Activated CD8-positive, alpha-beta memory T cell treated with anti-CD3 and anti-CD28 coated beads for 36 hours (primary cell): ENCODE measurements around the gene EVC. TPM values are rescaled to one million over a fixed set of nuclear protein-coding genes. Genes with fewer than 3 reads are reported as not detected.

Experiments used
- CTCF ChIA-PET: fragments of 350-600 bp; sonication (Branson Sonifier 250); formaldehyde crosslinking; loops from one replicate; lab custom pipeline; 2021; ENCODE audit warnings: antibody characterized with exemption; lab: Charles Lee
- POLR2A ChIA-PET: fragments of 350-600 bp; sonication (Branson Sonifier 250); formaldehyde crosslinking; loops from one replicate; lab custom pipeline; 2021; ENCODE audit warnings: antibody characterized with exemption; lab: Charles Lee
- total RNA-seq, 2 experiments: library from RNA; stranded (reverse); gene quantifications; one replicate each; pipeline ENCODE4 v1.2.3, GENCODE V29; 2021

EVC gene
- total RNA-seq = 1 to 10 TPM; 1.2 to 1.9 TPM

DNA sequence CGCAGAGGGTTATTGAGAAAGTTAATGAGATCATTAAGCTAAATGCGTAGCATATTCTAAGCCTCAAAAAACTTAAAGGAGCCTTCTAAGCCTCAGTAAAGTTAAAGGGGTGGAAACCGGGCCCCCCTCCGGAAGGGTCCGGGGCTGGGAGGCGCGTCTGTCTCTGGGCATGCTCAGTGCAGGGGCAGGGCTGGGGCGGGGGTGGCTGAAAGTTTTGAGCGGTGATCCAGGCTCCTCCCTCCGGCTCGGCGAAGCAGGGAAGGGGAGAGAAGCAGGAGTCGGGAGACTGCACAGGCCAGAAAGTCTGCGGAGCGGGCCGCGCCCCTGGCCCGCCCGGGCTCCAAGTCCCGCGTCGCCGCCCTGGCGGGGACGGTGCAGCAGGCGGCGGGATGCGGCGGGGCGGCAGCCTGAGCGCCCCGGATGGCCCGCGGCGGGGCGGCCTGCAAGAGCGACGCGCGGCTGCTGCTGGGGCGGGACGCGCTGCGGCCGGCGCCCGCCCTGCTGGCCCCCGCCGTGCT is at the start of gene EVC:
Gene EVC, plus strand, starts transcription at position 241 of the 518 bp plus-strand sequence. Its CDS starts 180 bp downstream, at position 421.
- ChIA-PET POLR2A (no interaction called here), CTCF (no interaction called here)

GRCh38 chr4:5661237-5661636 is 49.8 kb upstream of the EVC start:
- ChIA-PET POLR2A (no interaction called here), CTCF (interaction anchor here (0.6 kb wide), 1 partner anchor 452 kb away, joined by 3 read pairs; no protein-coding TSS in a partner anchor)

DNA sequence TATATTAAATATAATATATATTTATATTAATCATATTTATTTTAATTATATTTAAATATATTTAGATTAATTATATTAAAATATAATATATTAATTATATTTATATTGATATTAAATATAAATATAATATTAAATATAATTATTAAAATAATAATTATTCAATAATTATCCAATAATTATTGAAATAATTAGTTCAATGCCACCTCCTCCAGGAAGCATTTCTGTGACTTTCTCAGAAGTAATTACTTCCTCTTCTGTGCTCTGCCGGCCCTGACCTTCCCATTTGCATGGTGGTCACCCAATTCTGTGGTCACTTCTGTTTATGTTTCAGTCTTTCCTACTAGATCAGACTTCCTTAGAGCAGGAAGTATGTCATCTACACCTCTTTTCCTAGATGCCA is 48.4 kb upstream of the EVC start:
- ChIA-PET POLR2A (no interaction called here), CTCF (no interaction called here)

- ChIA-PET CTCF (no interaction called here), POLR2A (no interaction called here)
These were observed 46.2 kb upstream of the EVC start for GRCh38 chr4:5664778-5665177.

DNA sequence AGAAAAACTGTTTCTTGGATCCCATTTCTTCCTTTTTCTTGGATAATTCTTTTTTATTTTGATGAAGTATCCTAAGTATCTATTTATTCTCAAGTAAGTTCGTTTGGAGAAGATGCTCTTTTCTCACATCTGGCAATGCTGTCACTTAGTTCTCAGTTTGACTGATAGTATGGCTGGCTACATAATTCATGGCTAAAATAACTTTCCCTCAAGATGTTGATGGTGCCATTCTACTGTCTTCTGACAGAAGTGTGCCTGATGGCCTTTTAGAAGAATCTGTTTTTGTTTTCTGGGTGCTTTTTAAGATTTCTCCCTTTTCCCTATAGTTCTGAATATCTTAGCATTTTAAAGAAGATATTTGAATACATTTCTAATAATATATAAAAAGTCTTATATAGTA is 44.3 kb upstream of the EVC start:
- CTCF ChIA-PET = no interaction called here
- POLR2A ChIA-PET = no interaction called here

- POLR2A ChIA-PET = no interaction called here
These were observed 34.2 kb upstream of the EVC start for GRCh38 chr4:5676763-5677162.

GRCh38 chr4:5678977-5679376 is 32.0 kb upstream of the EVC start:
- POLR2A ChIA-PET = no interaction called here
- CTCF ChIA-PET = no interaction called here

More at GRCh38 chr4:5676763-5677162, 34.2 kb upstream of the EVC start:
- CTCF ChIA-PET = no interaction called here

DNA sequence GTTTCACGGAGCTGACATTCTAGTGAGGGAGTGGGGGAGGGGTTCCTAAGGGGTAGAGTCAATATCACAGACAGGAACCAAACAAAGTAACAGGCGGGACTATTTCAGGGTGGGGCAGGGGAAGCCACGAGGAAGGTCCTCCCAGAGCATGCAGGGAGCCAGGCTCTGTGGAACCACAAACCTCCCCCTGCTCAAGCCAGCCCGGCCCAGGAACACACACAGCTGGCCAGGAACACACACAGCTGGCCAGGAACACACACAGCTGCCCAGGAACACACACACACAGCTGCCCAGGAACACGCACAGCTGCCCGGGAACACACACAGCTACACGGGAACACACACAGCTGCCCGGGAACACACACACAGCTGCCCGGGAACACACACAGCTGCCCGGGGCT is 27.4 kb upstream of the EVC start:
- CTCF ChIA-PET = no interaction called here
- POLR2A ChIA-PET = no interaction called here

DNA sequence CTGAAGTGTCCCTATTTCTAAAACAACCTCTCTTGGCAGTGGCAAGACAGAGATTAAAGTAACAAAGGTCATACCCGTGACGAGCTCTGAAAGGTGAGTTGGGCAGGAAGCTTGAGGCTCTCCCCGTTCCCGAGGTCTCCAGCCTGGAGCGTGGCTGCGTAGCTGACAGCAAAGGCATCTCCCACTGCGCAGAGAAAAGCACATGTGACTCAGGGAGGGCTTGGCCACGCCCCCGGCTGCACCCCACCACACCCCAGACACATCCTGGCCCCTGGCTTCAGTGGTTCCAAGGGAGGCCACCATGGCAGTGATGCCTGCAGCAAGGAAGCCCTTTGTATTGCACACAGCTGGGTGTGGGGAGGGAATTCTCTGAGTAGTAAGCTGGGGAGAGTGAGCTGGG is 25.7 kb upstream of the EVC start:
- CTCF ChIA-PET = no interaction called here
- POLR2A ChIA-PET = no interaction called here

DNA sequence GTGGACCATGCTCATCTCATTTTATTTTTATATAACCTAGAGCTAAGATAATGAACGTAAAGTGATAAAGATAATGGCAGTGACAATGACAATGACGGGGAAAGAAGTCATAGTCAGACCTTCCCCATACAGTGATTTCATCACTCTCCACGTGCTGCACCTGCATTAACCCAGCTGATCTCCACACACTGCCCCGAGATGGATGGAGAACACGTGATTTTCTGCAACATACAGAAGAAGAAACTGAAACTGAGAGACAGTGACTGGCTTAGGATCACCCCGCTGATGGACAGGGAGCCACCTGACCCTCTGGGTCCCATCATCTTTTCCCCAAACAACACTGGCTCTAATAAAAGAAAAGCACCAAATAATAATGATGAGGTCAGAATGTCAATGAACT is 24.7 kb upstream of the EVC start:
- CTCF ChIA-PET = no interaction called here
- POLR2A ChIA-PET = no interaction called here

DNA sequence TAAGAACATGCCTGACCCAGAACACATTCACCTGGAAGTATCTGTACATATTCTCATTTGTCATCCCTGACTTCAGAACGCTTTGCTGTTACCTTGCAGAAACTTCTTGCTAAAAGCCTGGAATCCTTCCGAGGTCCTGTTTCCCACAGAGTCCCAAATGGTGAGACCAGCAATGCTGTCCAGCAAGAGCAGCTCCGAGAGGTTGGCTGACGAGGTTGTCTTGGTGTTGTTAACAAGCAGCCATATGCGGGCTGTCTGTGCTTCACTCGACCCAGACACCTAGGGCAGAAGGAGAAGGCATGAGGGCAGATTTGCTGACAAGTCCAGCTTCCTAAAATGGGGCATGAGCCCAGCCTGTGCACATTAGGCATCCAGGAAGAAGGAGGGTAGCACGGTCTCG is 21.9 kb upstream of the EVC start:
- POLR2A ChIA-PET = no interaction called here

GRCh38 chr4:5691491-5692132 is 19.4 kb upstream of the EVC start:
- ChIA-PET CTCF (no interaction called here), POLR2A (no interaction called here)

More for the DNA sequence above, 21.9 kb upstream of the EVC start:
- CTCF ChIA-PET = no interaction called here

DNA sequence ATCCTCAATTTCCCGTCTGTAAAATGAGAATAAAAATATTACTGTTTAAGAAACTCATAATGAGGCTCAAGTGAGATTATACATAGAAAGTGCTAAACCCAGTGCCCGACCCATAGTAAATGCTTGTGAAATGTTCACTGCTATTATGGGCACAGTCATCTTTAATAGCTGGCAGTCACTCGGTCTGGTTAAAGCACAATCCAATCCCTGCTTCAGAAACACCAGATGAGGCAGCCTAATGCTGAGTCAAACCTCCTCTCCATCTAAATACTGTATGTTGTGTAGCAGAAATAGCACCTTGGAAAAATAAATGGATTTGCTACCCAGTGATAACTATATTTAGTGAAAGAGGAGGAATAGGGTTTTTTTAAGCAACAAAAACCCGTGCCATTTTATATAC is 17.1 kb upstream of the EVC start:
- ChIA-PET POLR2A (no interaction called here), CTCF (no interaction called here)

DNA sequence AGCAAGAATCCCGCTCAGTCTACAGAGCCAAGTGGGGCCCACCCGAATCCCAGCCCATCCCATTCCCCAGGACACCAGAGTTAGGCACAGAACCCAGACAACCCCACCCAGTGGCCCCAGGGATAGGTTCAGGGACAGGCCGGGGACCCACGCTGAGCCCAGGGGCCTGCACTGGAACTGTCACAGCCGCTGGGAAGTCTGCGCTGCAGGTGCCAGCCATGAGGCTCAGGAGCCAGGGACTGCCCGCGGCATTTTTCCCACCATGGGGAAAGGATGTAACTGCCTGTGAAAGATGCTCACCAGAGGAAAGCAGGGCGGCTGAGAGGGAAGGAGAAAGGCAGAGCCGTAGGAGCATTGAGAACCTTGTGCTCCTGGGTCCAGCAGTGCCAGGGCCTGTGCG is 14.7 kb upstream of the EVC start:
- ChIA-PET CTCF (no interaction called here), POLR2A (no interaction called here)

DNA sequence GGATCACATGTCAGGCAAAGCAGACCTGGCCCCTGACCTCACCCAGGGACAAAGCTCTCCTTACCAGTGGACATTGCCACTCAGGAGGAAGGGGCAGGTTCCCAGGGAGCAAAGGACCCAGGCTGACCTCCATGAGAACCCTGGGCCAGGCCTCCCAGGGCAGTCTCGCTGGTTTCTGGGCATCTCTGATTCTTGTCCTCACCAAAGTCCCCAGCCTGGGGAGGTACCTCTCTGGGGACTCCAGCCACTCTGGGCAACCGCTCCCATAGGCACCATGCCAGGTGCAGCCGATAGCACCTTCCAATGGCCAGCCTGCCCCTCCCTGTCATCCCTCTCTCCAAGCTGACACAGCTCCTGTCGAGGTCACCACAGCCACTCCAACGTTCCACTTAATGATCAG is 10.5 kb upstream of the EVC start:
- CTCF ChIA-PET = no interaction called here
- POLR2A ChIA-PET = no interaction called here

GRCh38 chr4:5701971-5702370 is 9.0 kb upstream of the EVC start:
- CTCF ChIA-PET = no interaction called here

GRCh38 chr4:5703831-5704230 is 7.2 kb upstream of the EVC start:
- ChIA-PET POLR2A (no interaction called here), CTCF (no interaction called here)

More at GRCh38 chr4:5701971-5702370, 9.0 kb upstream of the EVC start:
- POLR2A ChIA-PET = no interaction called here

DNA sequence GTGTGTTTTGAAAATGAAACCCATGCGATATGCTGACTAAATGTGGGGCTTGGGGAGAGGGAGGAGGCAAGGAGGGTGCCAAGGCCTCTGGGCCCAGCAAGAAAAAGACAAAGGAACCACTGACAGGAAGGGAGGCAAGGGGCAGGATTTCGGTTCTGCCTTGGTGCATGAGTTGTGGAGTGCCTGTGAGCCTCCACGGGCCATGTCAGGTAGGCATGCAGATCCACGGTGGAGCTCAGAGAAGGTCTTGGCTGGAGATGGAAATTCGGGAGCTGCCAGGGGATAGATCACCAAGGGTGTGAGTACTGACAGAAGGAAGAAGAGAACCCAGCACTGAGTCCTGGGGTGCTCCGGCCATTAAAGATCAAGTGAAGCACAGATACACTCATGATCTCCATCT is 6.7 kb upstream of the EVC start:
- POLR2A ChIA-PET = no interaction called here
- CTCF ChIA-PET = interaction anchor here (0.6 kb wide), 1 partner anchor 86 kb away, joined by 4 read pairs; no protein-coding TSS in a partner anchor

GRCh38 chr4:5705647-5706320 is 5.2 kb upstream of the EVC start:
- ChIA-PET POLR2A (no interaction called here), CTCF (no interaction called here)

- POLR2A ChIA-PET = no interaction called here
- CTCF ChIA-PET = interaction anchor here (1.3 kb wide), 1 partner anchor 14 kb away, joined by 4 read pairs; no protein-coding TSS in a partner anchor
These were observed 4.3 kb upstream of the EVC start for GRCh38 chr4:5706486-5707290.
